Activated CD8-positive, alpha-beta memory T cell treated with anti-CD3 and anti-CD28 coated beads, Interleukin-2, amount 50 U/mL, for 4 hours (primary cell): ENCODE results near the gene CHRM1.
"Not testable (repeated sequence)": the region's sequence is repeated elsewhere in the genome, so short reads cannot be mapped to it uniquely, and the experiment has no call there.

Experiments
- DNase-seq: peaks from one replicate; pipeline ENCODE4 v3.0.0-alpha.2; 2020

The CHRM1 gene

GRCh38 chr11:62921201-62921572, at the start of gene CHRM1:
Gene CHRM1, minus strand, starts transcription at chr11:62921363. Its CDS starts 10,263 bp downstream, at chr11:62911100.
- DNase-seq = no peak

GRCh38 chr11:62965574-62965973, 44.4 kb upstream of the CHRM1 start:
- DNase-seq = no peak

- DNase-seq = no peak
Measured at GRCh38 chr11:62962391-62962790, 41.2 kb upstream of the CHRM1 start.

GRCh38 chr11:62961017-62961570, 39.9 kb upstream of the CHRM1 start:
- no peak for DNase-seq

GRCh38 chr11:62959422-62959980, 38.3 kb upstream of the CHRM1 start:
- DNase-seq = no peak

- DNase-seq = no peak
Measured at GRCh38 chr11:62958547-62959421, 37.6 kb upstream of the CHRM1 start.

- no peak for DNase-seq
Measured at GRCh38 chr11:62957147-62957546, 36.0 kb upstream of the CHRM1 start.

GRCh38 chr11:62954478-62954877, 33.3 kb upstream of the CHRM1 start:
- DNase-seq = no peak

- no peak for DNase-seq
Measured at GRCh38 chr11:62953811-62954210, 32.6 kb upstream of the CHRM1 start.

GRCh38 chr11:62948765-62949320, 27.7 kb upstream of the CHRM1 start:
- no peak for DNase-seq

- not testable (repeated sequence) for DNase-seq
Measured at GRCh38 chr11:62945538-62945937, 24.4 kb upstream of the CHRM1 start.

GRCh38 chr11:62937528-62937927, 16.4 kb upstream of the CHRM1 start:
- DNase-seq = not testable (repeated sequence)

GRCh38 chr11:62934496-62934785, 13.3 kb upstream of the CHRM1 start:
- no peak for DNase-seq

GRCh38 chr11:62933750-62934495, 12.8 kb upstream of the CHRM1 start:
- no peak for DNase-seq

GRCh38 chr11:62933285-62933684, 12.1 kb upstream of the CHRM1 start:
- DNase-seq = no peak

- no peak for DNase-seq
Measured at GRCh38 chr11:62931499-62932278, 10.5 kb upstream of the CHRM1 start.

- DNase-seq = no peak
Measured at GRCh38 chr11:62930666-62931065, 9.5 kb upstream of the CHRM1 start.

GRCh38 chr11:62930157-62930556, 9.0 kb upstream of the CHRM1 start:
- DNase-seq = no peak

- DNase-seq = no peak
Measured at GRCh38 chr11:62928011-62928410, 6.8 kb upstream of the CHRM1 start.

- no peak for DNase-seq
Measured at GRCh38 chr11:62926680-62927455, 5.7 kb upstream of the CHRM1 start.
